Esophagus muscularis mucosa (tissue), 4 donors: ENCODE data around the gene MLANA. TPM values are rescaled to one million over a fixed set of nuclear protein-coding genes. Genes with fewer than 3 reads are reported as not detected.

ENCODE experiments used
- DNase-seq: peaks from one replicate; pipeline ENCODE4 v3.0.0-alpha.2; 2017; ENCODE audit errors: extremely low spot score
- H3K27ac ChIP-seq, 4 donors: fragments of 200-600 bp; sonication (generic); replicated peaks in 1 of 4; 1 replicate in 3 of 4; 2 replicates in 1 of 4; pipeline ENCODE4 v1.5.1; 2016 to 2019; ENCODE audit warnings: mild to moderate bottlenecking in 1 of 4
- H3K27me3 ChIP-seq, 4 donors: fragments of 200-600 bp; sonication (generic); one replicate each; pipeline versions ENCODE4 v1.5.1 to v1.6.0; 2016 to 2019
- H3K36me3 ChIP-seq, 4 donors: fragments of 200-600 bp; sonication (generic); one replicate each; pipeline ENCODE4 v1.5.1; 2016 to 2019
- H3K4me1 ChIP-seq, 4 donors: fragments of 200-600 bp; sonication (generic); one replicate each; pipeline ENCODE4 v1.5.1; 2016 to 2019
- H3K4me3 ChIP-seq, 4 donors: fragments of 200-600 bp; sonication (generic); 1 replicate in 2 of 4; 2 replicates in 2 of 4; pipeline ENCODE4 v1.5.1; 2016 to 2019; ENCODE audit warnings: mild to moderate bottlenecking in 4 of 4, moderate library complexity in 1 of 4
- H3K9me3 ChIP-seq, 4 donors: fragments of 200-600 bp; sonication (generic); 1 replicate in 3 of 4; 2 replicates in 1 of 4; pipeline ENCODE4 v1.5.1; 2016 to 2019
- CTCF ChIP-seq, 3 experiments: fragments of 200-600 bp in 2 of 3; fragments of 450-650 bp in 1 of 3; sonication (generic) in 2 of 3; IDR thresholded peaks; one replicate each; pipeline ENCODE4 v1.5.1; 2017 to 2019; ENCODE audit warnings: antibody characterized with exemption in 3 of 3, mild to moderate bottlenecking in 2 of 3, moderate library complexity in 1 of 3
- EP300 ChIP-seq: sonication (generic); formaldehyde crosslinking; IDR thresholded peaks from one replicate; pipeline ENCODE4 v1.6.1; 2017; ENCODE audit warnings: antibody characterized with exemption
- POLR2A ChIP-seq: fragments of 450-650 bp; IDR thresholded peaks from one replicate; pipeline ENCODE4 v1.6.1; 2017; ENCODE audit warnings: antibody characterized with exemption, moderate library complexity, mild to moderate bottlenecking, low read depth
- POLR2AphosphoS5 ChIP-seq, 2 donors: sonication (generic); formaldehyde crosslinking; IDR thresholded peaks; one replicate each; pipeline ENCODE4 v1.6.1; 2017; ENCODE audit warnings: antibody characterized with exemption in 2 of 2
- WGBS: methylation state at CpG from one replicate; pipeline ENCODE4 v1.1.5; 2018; 5-methylcytosine and 5-hydroxymethylcytosine counted together
- intact Hi-C: fragments of 100-400 bp; cut with DNase I; formaldehyde crosslinking; loops from one replicate; pipeline ENCODE4 v1.15.1; 2023
- total RNA-seq, 4 donors: library from RNA; depleted of rRNA; stranded (reverse); fragments of >200 nt; gene quantifications; one replicate each; pipeline versions ENCODE4 v1.1.0 to v1.2.1, GENCODE V29; 2016

The MLANA gene
- total RNA-seq, 4 donors from 2014 or later = not detected

DNA sequence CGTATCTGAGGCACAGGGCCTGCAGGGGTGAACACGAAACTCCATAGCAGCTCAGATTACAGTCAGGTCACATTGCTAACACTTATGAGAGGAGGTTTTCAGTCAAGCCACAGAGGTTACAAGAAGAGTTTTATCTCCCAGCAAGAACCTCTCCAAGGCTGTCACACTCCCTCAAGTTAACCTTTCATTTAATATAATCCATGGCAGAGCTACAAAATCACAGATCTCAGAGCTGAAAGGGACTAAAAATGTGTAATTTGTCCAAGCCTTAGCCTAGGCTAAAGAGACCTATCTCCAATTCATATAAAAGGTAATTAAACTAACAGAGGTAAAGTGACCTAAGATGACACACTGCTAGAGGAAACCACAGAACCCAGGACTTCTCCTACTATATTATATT lies 57.2 kb downstream of the MLANA start:
- H3K27me3 ChIP-seq = no peaks in the 10 kb centered on the region
- H3K4me1 ChIP-seq = peaks cover 5 to 12% (median 9%) of the 10 kb centered on the region in 4 donors
- H3K9me3 ChIP-seq = no peaks in the 10 kb centered on the region
- H3K4me3 ChIP-seq = no peak overlapping the region
- DNase-seq = no peak
- 79% methylated on average over 2 of the region's 2 CpGs for WGBS
- no peak for TF ChIP-seq POLR2AphosphoS5 (IDR thresholded peaks at IDR 0.05)
- TF ChIP-seq POLR2A = no peak
- TF ChIP-seq EP300 = no peak
- no peak for TF ChIP-seq CTCF (IDR thresholded peaks at IDR 0.05)
- H3K36me3 ChIP-seq = no peaks in the 10 kb centered on the region
- no peak overlapping the region for H3K27ac ChIP-seq
- intact Hi-C loops = no loop called here

GRCh38 chr9:5949103-5949699 lies 58.5 kb downstream of the MLANA start:
- peak overlapping the region in 1 of 4 donors; percentile 15 for H3K4me3 ChIP-seq
- WGBS = 41% methylated on average over 5 of the region's 5 CpGs
- intact Hi-C loops = no loop called here

GRCh38 chr9:5950261-5950660 lies 59.6 kb downstream of the MLANA start:
- Histone ChIP-seq H3K4me3 (no peak overlapping the region), H3K27me3 (no peaks in the 10 kb centered on the region), H3K27ac (no peak overlapping the region), H3K36me3 (no peaks in the 10 kb centered on the region), H3K9me3 (no peaks in the 10 kb centered on the region), H3K4me1 (peaks cover 8 to 21% (median 18%) of the 10 kb centered on the region in 4 donors)
- TF ChIP-seq CTCF (IDR thresholded peaks at IDR 0.05) = no peak
- no peak for TF ChIP-seq POLR2A
- TF ChIP-seq EP300 = no peak
- no peak for TF ChIP-seq POLR2AphosphoS5 (IDR thresholded peaks at IDR 0.05)
- intact Hi-C loops = no loop called here
- DNase-seq = no peak
- WGBS = 97% methylated on average over 1 of the region's 1 CpG

More at GRCh38 chr9:5949103-5949699, 58.5 kb downstream of the MLANA start:
- Histone ChIP-seq H3K27ac (no peak overlapping the region), H3K4me1 (peaks cover 8 to 16% (median 14%) of the 10 kb centered on the region in 4 donors), H3K27me3 (no peaks in the 10 kb centered on the region), H3K36me3 (no peaks in the 10 kb centered on the region), H3K9me3 (no peaks in the 10 kb centered on the region)
- no peak for DNase-seq
- no peak for TF ChIP-seq POLR2A
- no peak for TF ChIP-seq POLR2AphosphoS5 (IDR thresholded peaks at IDR 0.05)
- TF ChIP-seq CTCF (IDR thresholded peaks at IDR 0.05) = no peak
- no peak for TF ChIP-seq EP300

GRCh38 chr9:5951686-5952211 lies 61.1 kb downstream of the MLANA start:
- H3K4me1 ChIP-seq = peaks cover 8 to 21% (median 18%) of the 10 kb centered on the region in 4 donors
- H3K4me3 ChIP-seq = no peak overlapping the region
- H3K36me3 ChIP-seq = no peaks in the 10 kb centered on the region
- 80% methylated on average over 4 of the region's 4 CpGs for WGBS
- intact Hi-C loops = no loop called here
- no peak overlapping the region for H3K27ac ChIP-seq
- no peaks in the 10 kb centered on the region for H3K9me3 ChIP-seq
- DNase-seq = no peak
- TF ChIP-seq POLR2A (no peak), EP300 (no peak), CTCF (IDR thresholded peaks at IDR 0.05) (no peak), POLR2AphosphoS5 (IDR thresholded peaks at IDR 0.05) (no peak)
- H3K27me3 ChIP-seq = no peaks in the 10 kb centered on the region
